ENCODE measurements around the gene JAZF1.

GRCh38 chr7:28126410-28127041 lies 54.1 kb downstream of the JAZF1 start:
- TF ChIP-seq EZH2 (IDR thresholded peaks at IDR 0.05; ENCODE audit: insufficient read depth, poor library complexity, severe bottlenecking) (no peak), EZH2phosphoT487 (IDR thresholded peaks at IDR 0.05; ENCODE audit: insufficient read depth, low read depth) (no peak)

All from GM23248 (cell line).